ENCODE data around the gene PLB1.

DNA sequence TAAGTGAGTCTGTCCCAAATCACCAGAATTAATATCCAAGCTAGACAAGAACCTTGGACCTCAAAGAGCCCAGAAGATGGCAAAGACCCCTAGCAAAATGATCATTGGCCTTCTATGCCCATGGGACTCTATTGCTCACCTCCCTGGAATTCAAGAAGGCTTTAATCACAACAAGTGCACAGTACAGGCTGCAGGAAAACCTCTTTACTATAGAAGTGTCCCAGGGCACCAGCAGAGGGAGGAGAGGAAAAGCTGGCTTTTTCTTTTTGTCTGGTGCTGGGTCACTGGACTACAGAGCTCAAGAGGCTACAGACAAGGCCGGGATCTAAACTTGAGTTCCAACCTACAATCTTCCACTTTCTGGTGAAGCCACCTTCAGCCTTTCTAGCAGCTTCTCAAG lies 167.5 kb downstream of the PLB1 start:
- peak in 1 of 7 experiments; percentile 5 for TF ChIP-seq CTCF (IDR thresholded peaks at IDR 0.05)
- TF ChIP-seq POLR2A (IDR thresholded peaks at IDR 0.05), result no peak
